HG03066 (cell line): ENCODE results near the gene CD81.
A peak's percentile ranks its signal among the peaks of the same experiment; 100 is the strongest.

Source experiments
- ATAC-seq: cut with Tn5 transposase; IDR thresholded peaks from one replicate; pipeline ENCODE4 v1.9.1; 2021; ENCODE audit warnings: low read depth; ENCODE audit not compliant: unreplicated experiment

Gene CD81

DNA sequence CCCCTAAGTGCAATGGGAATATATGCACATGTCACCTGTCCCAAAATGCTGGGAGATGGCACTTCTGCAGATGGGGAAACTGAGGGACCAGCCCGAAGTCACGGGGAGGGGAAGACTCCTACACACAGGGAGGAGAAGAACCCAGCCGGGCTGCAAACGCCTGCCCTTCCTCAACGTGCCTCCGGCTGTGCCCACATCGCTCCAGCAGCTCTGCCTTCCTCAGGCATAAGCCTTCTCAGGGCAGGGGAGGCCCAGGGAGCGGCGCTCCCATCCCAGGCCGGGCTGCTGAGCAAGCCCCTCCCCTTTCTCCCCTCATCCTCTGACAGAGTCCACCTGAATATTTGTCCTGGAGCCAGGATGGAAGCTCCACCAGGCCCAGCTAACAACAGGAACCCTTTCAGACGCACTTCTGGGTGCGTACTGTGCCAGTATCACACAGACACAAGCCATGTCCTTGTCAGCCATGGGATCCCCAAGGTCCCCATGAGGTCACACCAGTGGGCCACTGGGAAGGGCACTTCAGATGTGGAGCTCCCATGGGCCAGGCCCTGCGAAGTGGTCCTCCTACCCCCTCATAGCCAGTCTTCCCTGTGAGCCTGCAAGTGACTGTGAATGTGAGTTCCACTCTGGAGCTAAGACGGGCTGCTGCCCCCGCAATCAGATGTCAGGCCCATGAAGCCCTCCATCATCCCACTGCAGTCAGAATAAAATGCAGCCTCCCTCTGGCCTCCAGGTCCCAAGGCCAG is 2.5 kb upstream of the CD81 start:
- no peak for ATAC-seq

GRCh38 chr11:2375341-2375853 is 1.7 kb upstream of the CD81 start:
- ATAC-seq, result no peak

GRCh38 chr11:2375964-2376551 is 1.1 kb upstream of the CD81 start:
- ATAC-seq, result no peak

- no peak for ATAC-seq
These were observed 667 bp downstream of the CD81 start for GRCh38 chr11:2377511-2378443.

DNA sequence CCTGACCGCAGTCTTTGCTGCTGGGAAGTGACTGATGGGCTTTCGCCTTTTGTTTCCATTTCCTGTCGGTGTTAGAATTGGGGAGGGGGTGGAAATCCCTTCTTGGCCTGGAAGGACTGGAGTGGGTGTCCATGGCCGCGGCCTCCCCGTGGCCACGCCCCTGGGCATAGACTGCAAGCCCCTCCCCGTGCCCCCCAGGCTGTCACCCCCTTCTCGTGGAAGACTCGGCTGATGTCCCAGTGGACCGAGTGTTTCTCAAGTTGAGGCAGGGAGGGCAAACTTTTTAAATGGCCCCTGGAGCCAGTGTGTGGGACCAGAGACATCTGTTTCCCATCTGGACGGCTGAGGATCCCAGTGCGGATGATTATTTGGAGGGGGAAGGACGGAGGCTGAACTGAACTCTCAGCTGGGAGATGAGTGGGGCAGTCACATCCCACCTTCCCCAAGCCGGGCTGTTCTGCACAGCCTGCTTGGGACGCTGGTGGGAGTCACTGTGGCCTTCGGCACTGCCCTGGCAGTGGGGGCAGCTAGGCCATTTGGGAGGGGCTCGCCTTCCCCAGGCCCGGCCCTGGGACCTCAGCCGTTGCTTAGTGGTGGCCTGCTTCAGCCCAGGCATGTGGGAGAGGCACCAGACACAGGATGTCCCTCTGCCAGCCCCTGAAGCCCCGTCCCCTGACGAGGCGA is 1.6 kb downstream of the CD81 start:
- no peak for ATAC-seq

- ATAC-seq, result no peak
These were observed 2.5 kb downstream of the CD81 start for GRCh38 chr11:2379466-2380174.

- ATAC-seq, result no peak
These were observed 3.3 kb downstream of the CD81 start for GRCh38 chr11:2380396-2380795.

DNA sequence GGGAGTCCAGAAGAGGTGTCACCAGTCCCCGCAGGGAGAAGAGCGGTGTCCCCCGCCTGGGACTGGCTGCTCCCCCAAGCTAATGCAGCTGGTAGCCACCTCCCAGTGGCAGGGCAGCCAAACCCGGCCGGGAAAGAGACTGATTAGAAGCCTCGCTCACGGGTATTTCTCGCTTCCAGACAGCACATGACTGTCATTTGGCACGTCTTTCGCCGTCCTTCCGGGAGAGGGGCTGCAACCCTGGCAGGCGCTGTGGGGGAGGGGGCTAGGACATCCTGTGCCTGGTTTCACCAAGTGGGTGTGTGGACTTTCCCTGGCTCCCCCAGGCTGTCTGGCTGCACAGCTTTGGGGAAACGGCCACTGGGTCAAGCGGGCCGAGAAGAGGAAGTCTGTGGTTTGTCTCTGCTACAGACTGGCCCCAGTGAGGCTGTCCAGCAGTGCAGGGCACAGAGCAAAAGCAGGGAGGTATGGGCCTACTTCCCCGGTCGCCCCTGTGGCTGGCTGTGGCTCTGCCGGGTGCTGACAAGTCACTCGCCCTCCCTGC is 3.8 kb downstream of the CD81 start:
- ATAC-seq, result no peak

GRCh38 chr11:2381494-2382128 is 4.5 kb downstream of the CD81 start:
- ATAC-seq, result no peak

GRCh38 chr11:2382129-2382517 is 5.0 kb downstream of the CD81 start:
- ATAC-seq, result no peak

GRCh38 chr11:2382936-2383851 is 6.1 kb downstream of the CD81 start:
- ATAC-seq, result no peak

DNA sequence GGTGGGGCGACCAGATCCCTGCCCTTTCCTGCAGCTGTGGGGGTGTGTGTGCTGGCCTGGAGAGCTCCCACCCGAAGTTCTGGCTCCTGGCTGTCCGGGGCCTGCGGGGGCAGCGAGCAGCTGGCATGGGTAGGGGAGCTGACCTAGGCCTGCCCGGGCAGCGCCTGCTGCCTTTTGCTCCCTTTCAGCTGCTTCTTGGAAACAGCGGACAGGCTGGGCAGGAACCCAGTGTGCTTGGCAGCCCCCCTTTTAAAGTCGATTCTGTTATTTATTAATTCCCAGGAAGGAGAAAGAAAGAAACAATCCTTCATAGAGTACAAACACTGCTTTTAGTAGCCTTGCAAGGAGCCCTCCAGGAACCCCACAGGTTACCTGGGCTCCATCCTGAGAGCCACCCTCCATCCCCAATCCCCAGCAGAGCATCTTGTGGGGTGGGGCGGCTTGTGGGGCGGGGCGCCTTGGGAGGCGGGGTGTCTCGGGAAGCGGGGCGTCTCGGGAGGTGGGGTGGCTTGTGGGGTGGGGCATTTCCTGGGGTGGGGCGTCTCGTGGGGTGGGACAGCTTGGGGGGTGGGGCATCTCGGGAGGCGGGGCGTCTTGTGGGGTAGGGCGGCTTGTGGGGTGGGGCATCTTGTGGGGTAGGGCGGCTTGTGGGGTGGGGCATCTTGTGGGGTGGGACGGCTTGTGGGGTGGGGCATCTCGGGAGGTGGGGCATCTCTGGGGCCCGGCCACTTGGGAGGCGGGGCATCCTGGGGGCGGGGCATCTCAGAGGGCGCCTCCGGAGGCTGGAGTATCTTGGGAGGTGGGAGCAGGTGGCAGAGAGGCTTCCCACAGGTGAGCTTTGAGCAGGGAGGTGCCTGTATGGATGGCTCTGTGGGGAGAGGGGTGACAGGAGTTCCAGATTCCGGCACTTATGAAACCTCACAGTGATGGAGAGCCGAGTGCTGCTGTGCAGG is 7.0 kb downstream of the CD81 start:
- ATAC-seq, result no peak

- peak; percentile 34 for ATAC-seq
These were observed 8.3 kb downstream of the CD81 start for GRCh38 chr11:2385156-2386151.

GRCh38 chr11:2386591-2386990 is 9.5 kb downstream of the CD81 start:
- ATAC-seq, result no peak

DNA sequence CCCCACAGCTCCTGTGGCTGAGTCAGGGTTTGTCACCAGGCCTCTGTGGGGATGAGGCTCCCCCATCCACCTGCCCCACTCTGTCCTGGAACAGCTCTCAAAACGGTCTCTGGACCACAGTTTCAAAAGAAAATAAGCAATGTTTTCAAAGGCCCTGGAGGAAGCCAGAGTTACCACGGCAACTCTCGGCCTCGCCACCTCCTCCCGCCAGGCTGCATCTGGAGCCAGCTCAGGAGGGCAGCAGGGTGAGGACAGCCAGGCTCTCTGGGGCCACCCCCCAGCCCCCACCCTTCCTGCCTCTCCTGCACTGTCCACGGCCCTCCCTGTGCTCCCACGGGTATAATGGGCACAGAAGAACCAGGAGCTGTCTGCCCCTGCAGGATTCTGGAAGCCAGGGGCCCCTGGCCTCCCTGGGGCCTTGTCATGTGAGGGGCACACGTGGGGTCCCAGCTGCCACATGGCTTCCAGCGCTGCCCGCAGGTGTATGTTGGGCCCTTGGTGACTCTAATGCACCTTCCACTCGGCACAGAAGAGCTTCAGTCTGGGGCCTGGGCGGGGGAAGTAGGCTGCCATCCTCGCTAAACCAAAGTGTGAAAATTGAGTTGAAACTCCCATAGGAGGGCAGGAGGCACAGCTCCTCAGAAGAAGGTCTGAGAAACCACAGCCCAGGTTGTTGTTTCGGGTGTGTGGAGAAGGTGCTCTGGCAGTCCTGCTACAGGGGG is 10.3 kb downstream of the CD81 start:
- ATAC-seq, result no peak
